OCI-LY3 (cell line): ENCODE measurements around the gene NR3C2.
"Not testable (repeated sequence)": the region's sequence is repeated elsewhere in the genome, so short reads cannot be mapped to it uniquely, and the experiment has no call there.

ENCODE experiments used
- H2AFZ ChIP-seq: fragments of 200-600, 300-600 bp; shearing (Covaris generic); 2 replicates; pipeline ENCODE4 v1.6.0; 2014; ENCODE audit warnings: antibody characterized with exemption, low read depth, low read length
- H3K27ac ChIP-seq: fragments of 200-600, 300-600 bp; sonication (generic); 2 replicates; pipeline ENCODE4 v1.5.1; 2014; ENCODE audit warnings: mild to moderate bottlenecking, low read length, moderate library complexity, mixed read lengths
- H3K27me3 ChIP-seq: fragments of 200-600, 300-600 bp; sonication (generic); 2 replicates; pipeline ENCODE4 v1.6.1; 2014; ENCODE audit warnings: low read depth, low read length, mixed read lengths
- H3K36me3 ChIP-seq: fragments of 200-600, 300-600 bp; sonication (generic); replicated peaks from 2 replicates; pipeline ENCODE3; 2014; ENCODE audit warnings: low read depth, low read length, mixed read lengths
- H3K4me1 ChIP-seq: fragments of 300-600, 200-600 bp; sonication (generic); 2 replicates; pipeline ENCODE4 v1.6.1; 2014; ENCODE audit warnings: low read length, mixed read lengths
- H3K4me2 ChIP-seq: fragments of 200-600, 300-600 bp; sonication (generic); 2 replicates; pipeline ENCODE4 v1.6.1; 2014; ENCODE audit warnings: low read length, mixed read lengths
- H3K4me3 ChIP-seq: fragments of 300-600, 200-600 bp; sonication (generic); 2 replicates; pipeline ENCODE4 v1.5.1; 2014; ENCODE audit warnings: antibody characterized with exemption, mild to moderate bottlenecking, low read length, moderate library complexity
- H3K79me2 ChIP-seq: fragments of 300-600, 200-600 bp; shearing (Covaris generic); 2 replicates; pipeline ENCODE4 v1.6.1; 2014; ENCODE audit warnings: mild to moderate bottlenecking, low read length, mixed read lengths
- H3K9ac ChIP-seq: fragments of 300-600, 200-600 bp; shearing (Covaris generic); 2 replicates; pipeline ENCODE4 v1.6.0; 2014; ENCODE audit warnings: mild to moderate bottlenecking, low read length, moderate library complexity
- H3K9me3 ChIP-seq: fragments of 200-600, 300-600 bp; shearing (Covaris generic); 2 replicates; pipeline ENCODE4 v1.6.1; 2014; ENCODE audit warnings: low read length, mixed read lengths; ENCODE audit not compliant: insufficient read depth
- H4K20me1 ChIP-seq: fragments of 200-600, 300-600 bp; sonication (generic); 2 replicates; pipeline ENCODE4 v1.6.1; 2016; ENCODE audit warnings: low read length, mixed read lengths; ENCODE audit not compliant: insufficient read depth
- CTCF ChIP-seq: fragments of 200-600, 300-600 bp; sonication (generic); IDR thresholded peaks from 2 replicates; pipeline ENCODE4 v1.5.1; 2014; ENCODE audit warnings: antibody characterized with exemption, low read length, low read depth
- EZH2phosphoT487 ChIP-seq: fragments of 200-600 bp; shearing (Covaris generic); IDR thresholded peaks from 2 replicates; pipeline ENCODE4 v1.6.1; 2018; ENCODE audit warnings: antibody characterized with exemption, mixed run types, low read depth

The NR3C2 gene

GRCh38 chr4:148330161-148330560 lies 112.1 kb downstream of the NR3C2 start:
- Histone ChIP-seq H3K9me3 (no peaks in the 10 kb centered on the region), H3K9ac (no peak overlapping the region), H3K4me3 (no peak overlapping the region), H3K27ac (no peak overlapping the region), H2AFZ (no peak overlapping the region), H3K4me1 (no peaks in the 10 kb centered on the region), H3K27me3 (no peaks in the 10 kb centered on the region), H3K36me3 (no peaks in the 10 kb centered on the region), H3K79me2 (no peaks in the 10 kb centered on the region), H3K4me2 (no peak overlapping the region), H4K20me1 (no peaks in the 10 kb centered on the region)
- TF ChIP-seq CTCF (no peak), EZH2phosphoT487 (no peak)

GRCh38 chr4:148329751-148330150 lies 112.5 kb downstream of the NR3C2 start:
- H3K4me1 ChIP-seq = no peaks in the 10 kb centered on the region
- H3K79me2 ChIP-seq = no peaks in the 10 kb centered on the region
- H3K4me2 ChIP-seq = no peak overlapping the region
- H3K9ac ChIP-seq = no peak overlapping the region
- TF ChIP-seq EZH2phosphoT487 = no peak
- TF ChIP-seq CTCF = no peak
- H3K4me3 ChIP-seq = no peak overlapping the region
- H4K20me1 ChIP-seq = no peaks in the 10 kb centered on the region
- no peaks in the 10 kb centered on the region for H3K9me3 ChIP-seq
- no peak overlapping the region for H2AFZ ChIP-seq
- no peaks in the 10 kb centered on the region for H3K27me3 ChIP-seq
- no peak overlapping the region for H3K27ac ChIP-seq
- no peaks in the 10 kb centered on the region for H3K36me3 ChIP-seq

- H3K4me1 ChIP-seq = no peaks in the 10 kb centered on the region
- no peaks in the 10 kb centered on the region for H3K36me3 ChIP-seq
- no peak overlapping the region for H2AFZ ChIP-seq
- no peaks in the 10 kb centered on the region for H3K27me3 ChIP-seq
- TF ChIP-seq CTCF (no peak), EZH2phosphoT487 (no peak)
- no peaks in the 10 kb centered on the region for H3K9me3 ChIP-seq
- H3K9ac ChIP-seq = no peak overlapping the region
- no peak overlapping the region for H3K4me3 ChIP-seq
- H3K27ac ChIP-seq = no peak overlapping the region
- no peaks in the 10 kb centered on the region for H3K79me2 ChIP-seq
- no peak overlapping the region for H3K4me2 ChIP-seq
- H4K20me1 ChIP-seq = no peaks in the 10 kb centered on the region
Measured at GRCh38 chr4:148327683-148328082, 114.5 kb downstream of the NR3C2 start.

- H3K27ac ChIP-seq, H3K9me3 ChIP-seq, H3K4me3 ChIP-seq, H3K36me3 ChIP-seq, H3K4me1 ChIP-seq, H3K27me3 ChIP-seq, H2AFZ ChIP-seq, H3K9ac ChIP-seq, H3K79me2 ChIP-seq, H3K4me2 ChIP-seq, H4K20me1 ChIP-seq: not testable (repeated sequence)
Measured at GRCh38 chr4:148323316-148323715, 118.9 kb downstream of the NR3C2 start.

- no peak for TF ChIP-seq EZH2phosphoT487
- no peak for TF ChIP-seq CTCF
- Histone ChIP-seq H3K4me3 (no peak overlapping the region), H3K36me3 (no peaks in the 10 kb centered on the region), H3K27me3 (no peaks in the 10 kb centered on the region), H3K79me2 (no peaks in the 10 kb centered on the region), H3K4me2 (no peak overlapping the region), H3K27ac (no peak overlapping the region), H3K9me3 (no peaks in the 10 kb centered on the region), H4K20me1 (no peaks in the 10 kb centered on the region), H3K4me1 (no peaks in the 10 kb centered on the region), H2AFZ (no peak overlapping the region), H3K9ac (no peak overlapping the region)
Measured at GRCh38 chr4:148315049-148315448, 127.2 kb downstream of the NR3C2 start.
